Activated CD8-positive, alpha-beta T cell treated with anti-CD3 and anti-CD28 coated beads for 36 hours (primary cell): ENCODE results near the gene COL4A3. TPM values are rescaled to one million over a fixed set of nuclear protein-coding genes. Genes with fewer than 3 reads are reported as not detected.

Experiments
- ATAC-seq: fragments of 200-7000 bp; cut with Tn5 transposase; one replicate; pipeline ENCODE4 v1.10.0; 2021; ENCODE audit warnings: mild to moderate bottlenecking, moderate library complexity
- CTCF ChIA-PET: fragments of 350-600 bp; sonication (Branson Sonifier 250); formaldehyde crosslinking; loops from one replicate; lab custom pipeline; 2021; ENCODE audit warnings: antibody characterized with exemption; lab: Charles Lee
- POLR2A ChIA-PET: fragments of 350-600 bp; sonication (Branson Sonifier 250); formaldehyde crosslinking; loops from one replicate; lab custom pipeline; 2021; ENCODE audit warnings: antibody characterized with exemption; lab: Charles Lee
- DNase-seq: peaks from one replicate; pipeline ENCODE4 v3.0.0-alpha.2; 2020
- H3K27ac Mint-ChIP-seq: one replicate; pipeline ENCODE4 v1.8.0; 2021; ENCODE audit warnings: mild to moderate bottlenecking, mixed read lengths
- H3K27me3 Mint-ChIP-seq: one replicate; pipeline ENCODE4 v1.8.0; 2021; ENCODE audit warnings: mixed read lengths
- H3K36me3 Mint-ChIP-seq: one replicate; pipeline ENCODE4 v1.8.0; 2021; ENCODE audit warnings: low read depth, mixed read lengths
- H3K4me1 Mint-ChIP-seq: one replicate; pipeline ENCODE4 v1.8.0; 2021; ENCODE audit warnings: low read depth, mixed read lengths
- H3K4me3 Mint-ChIP-seq: one replicate; pipeline ENCODE4 v1.8.0; 2021; ENCODE audit warnings: mild to moderate bottlenecking, moderate library complexity, mixed read lengths
- H3K9me3 Mint-ChIP-seq: one replicate; pipeline ENCODE4 v1.8.0; 2021; ENCODE audit warnings: mixed read lengths
- CTCF ChIP-seq: fragments of 200-600 bp; IDR thresholded peaks from one replicate; pipeline ENCODE4 v1.8.0; 2022; ENCODE audit warnings: antibody characterized with exemption, mild to moderate bottlenecking
- intact Hi-C: fragments of 100-400 bp; cut with micrococcal nuclease; formaldehyde crosslinking; loops from one replicate; pipeline ENCODE4 v1.10.0; 2022
- total RNA-seq, 2 experiments: library from RNA; stranded (reverse); gene quantifications; one replicate each; pipeline ENCODE4 v1.2.3, GENCODE V29; 2021

The COL4A3 gene
- total RNA-seq, 2 experiments from 2014 or later = not detected

- H3K9me3 Mint-ChIP-seq = no peaks in the 10 kb centered on the region
- POLR2A ChIA-PET = no interaction called here
- ATAC-seq = no peak
- H3K36me3 Mint-ChIP-seq = peaks cover 14% of the 10 kb centered on the region
- H3K27me3 Mint-ChIP-seq = no peaks in the 10 kb centered on the region
- CTCF ChIA-PET = no interaction called here
- TF ChIP-seq CTCF = no peak
- no peak overlapping the region for H3K27ac Mint-ChIP-seq
- no peaks in the 10 kb centered on the region for H3K4me1 Mint-ChIP-seq
- DNase-seq = no peak
- intact Hi-C loops = no loop called here
- no peak overlapping the region for H3K4me3 Mint-ChIP-seq
These were observed 179.8 kb downstream of the COL4A3 start for GRCh38 chr2:227344231-227344630.

GRCh38 chr2:227347117-227347516 is 182.7 kb downstream of the COL4A3 start:
- intact Hi-C loops = no loop called here
- H3K27ac Mint-ChIP-seq = no peak overlapping the region
- ChIA-PET CTCF (interaction anchor here (1.2 to 1.7 kb wide), 2 partner anchors 9 to 11 kb away, joined by 5 read pairs; no protein-coding TSS in a partner anchor), POLR2A (no interaction called here)
- no peak for DNase-seq
- no peaks in the 10 kb centered on the region for H3K9me3 Mint-ChIP-seq
- H3K4me1 Mint-ChIP-seq = peaks cover 16% of the 10 kb centered on the region
- ATAC-seq = no peak
- no peaks in the 10 kb centered on the region for H3K27me3 Mint-ChIP-seq
- TF ChIP-seq CTCF = no peak
- peaks cover 16% of the 10 kb centered on the region for H3K36me3 Mint-ChIP-seq
- no peak overlapping the region for H3K4me3 Mint-ChIP-seq

GRCh38 chr2:227348324-227348723 is 183.9 kb downstream of the COL4A3 start:
- intact Hi-C loops = no loop called here
- CTCF ChIA-PET = interaction anchor here (0.8 to 1.8 kb wide), 9 partner anchors 8 to 418 kb away, joined by 3 to 7 read pairs (median 4); no protein-coding TSS in a partner anchor
- no peak for DNase-seq
- no peaks in the 10 kb centered on the region for H3K27me3 Mint-ChIP-seq
- no peak for ATAC-seq
- TF ChIP-seq CTCF = no peak
- H3K4me3 Mint-ChIP-seq = no peak overlapping the region
- no peak overlapping the region for H3K27ac Mint-ChIP-seq
- peaks cover 10% of the 10 kb centered on the region for H3K36me3 Mint-ChIP-seq
- H3K9me3 Mint-ChIP-seq = no peaks in the 10 kb centered on the region
- peaks cover 16% of the 10 kb centered on the region for H3K4me1 Mint-ChIP-seq
- POLR2A ChIA-PET = interaction anchor here (1.0 to 1.5 kb wide), 2 partner anchors 14 to 123 kb away, joined by 3 read pairs; no protein-coding TSS in a partner anchor

- no peak for ATAC-seq
- TF ChIP-seq CTCF = no peak
- peaks cover 10% of the 10 kb centered on the region for H3K36me3 Mint-ChIP-seq
- intact Hi-C loops = no loop called here
- no peaks in the 10 kb centered on the region for H3K27me3 Mint-ChIP-seq
- peaks cover 16% of the 10 kb centered on the region for H3K4me1 Mint-ChIP-seq
- CTCF ChIA-PET = interaction anchor here (1.0 to 1.2 kb wide), 2 partner anchors 56 to 195 kb away, joined by 3 read pairs; no protein-coding TSS in a partner anchor
- DNase-seq = no peak
- H3K4me3 Mint-ChIP-seq = no peak overlapping the region
- POLR2A ChIA-PET = interaction anchor here (1.2 kb wide), 1 partner anchor 11 kb away, joined by 3 read pairs; no protein-coding TSS in a partner anchor
- no peaks in the 10 kb centered on the region for H3K9me3 Mint-ChIP-seq
- H3K27ac Mint-ChIP-seq = no peak overlapping the region
These were observed 185.7 kb downstream of the COL4A3 start for GRCh38 chr2:227349989-227350612.

GRCh38 chr2:227351639-227352038 is 187.2 kb downstream of the COL4A3 start:
- DNase-seq (no peak), ATAC-seq (no peak)
- Mint-ChIP-seq H3K27me3 (no peaks in the 10 kb centered on the region), H3K36me3 (peaks cover 11% of the 10 kb centered on the region), H3K4me1 (peaks cover 16% of the 10 kb centered on the region), H3K9me3 (no peaks in the 10 kb centered on the region), H3K27ac (peak overlapping the region; percentile 74), H3K4me3 (no peak overlapping the region)
- ChIA-PET CTCF (interaction anchor here (0.7 to 1.4 kb wide), 4 partner anchors 10 to 194 kb away, joined by 3 to 4 read pairs (median 3); no protein-coding TSS in a partner anchor), POLR2A (interaction anchor here (1.0 kb wide), 1 partner anchor 9 kb away, joined by 3 read pairs; no protein-coding TSS in a partner anchor)
- intact Hi-C loops = no loop called here
- TF ChIP-seq CTCF = no peak
